UCSD-AML1 (cell line): Measurements from ENCODE around the gene GIPC1.
A peak's percentile ranks its signal among the peaks of the same experiment; 100 is the strongest.
"Not testable (repeated sequence)": the region's sequence is repeated elsewhere in the genome, so short reads cannot be mapped to it uniquely, and the experiment has no call there.

Experiments
- DNase-seq: peaks from one replicate; lab custom pipeline; 2025; ENCODE audit not compliant: unreplicated experiment; lab: John Stamatoyannopoulos, UW

GIPC1 gene

DNA sequence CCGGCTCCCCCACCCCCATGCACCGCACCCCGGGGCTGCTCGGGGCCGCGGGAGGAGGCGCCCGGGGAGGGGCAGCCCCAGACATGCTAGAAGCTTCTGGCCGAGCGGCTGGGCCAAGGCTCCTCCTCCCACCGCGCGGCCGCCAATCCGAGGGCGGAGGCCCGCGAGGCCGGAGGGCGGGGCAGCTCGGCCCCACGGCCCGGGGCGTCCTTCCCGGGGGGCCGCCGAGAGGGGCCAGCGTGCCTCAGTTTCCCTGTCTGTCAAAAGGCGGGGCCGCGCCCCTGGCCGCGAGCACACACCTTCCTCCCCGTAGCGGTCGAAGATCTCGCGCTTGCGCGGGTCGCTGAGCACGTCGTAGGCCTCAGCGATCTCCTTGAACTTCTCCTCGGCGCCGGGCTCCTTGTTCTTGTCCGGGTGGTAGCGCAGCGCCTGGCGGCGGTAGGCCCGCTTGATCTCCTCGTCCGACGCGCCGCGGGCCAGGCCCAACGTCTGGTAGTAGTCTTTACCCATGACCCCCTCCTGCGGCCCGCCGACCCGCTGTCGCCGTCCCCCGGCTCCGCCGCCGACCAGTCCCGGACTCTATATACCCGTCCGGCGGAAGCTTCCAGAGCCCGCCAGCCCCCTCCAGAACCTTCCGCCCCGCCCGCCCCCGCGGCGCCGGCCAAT, 22.0 kb upstream of the GIPC1 start, which contains the start of gene DNAJB1:
DNAJB1 (minus strand) TSS at position 558 of the 666 bp plus-strand sequence; CDS start at position 510, 48 bp downstream.
- DNase-seq: peak; percentile 82

DNA sequence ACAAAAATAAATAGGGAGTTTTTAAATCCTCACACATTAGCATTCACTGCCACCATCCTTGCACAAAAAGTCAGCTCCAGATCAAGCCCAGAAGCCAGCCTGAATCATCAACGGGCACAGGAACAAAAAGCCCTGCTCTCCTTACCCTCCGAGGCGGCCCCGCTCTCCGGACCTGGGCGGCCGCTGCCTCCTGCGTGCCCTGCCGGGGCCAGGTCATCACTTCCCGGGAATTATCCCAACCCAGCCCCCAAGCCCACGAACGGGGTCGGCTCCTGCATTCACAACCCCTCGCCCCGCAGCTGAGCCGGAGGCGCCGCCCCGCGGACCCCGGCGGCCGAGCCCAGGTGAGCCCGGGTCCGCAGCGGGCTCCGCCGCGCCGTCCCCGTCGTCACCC, 21.5 kb upstream of the GIPC1 start:
- DNase-seq: no peak

DNA sequence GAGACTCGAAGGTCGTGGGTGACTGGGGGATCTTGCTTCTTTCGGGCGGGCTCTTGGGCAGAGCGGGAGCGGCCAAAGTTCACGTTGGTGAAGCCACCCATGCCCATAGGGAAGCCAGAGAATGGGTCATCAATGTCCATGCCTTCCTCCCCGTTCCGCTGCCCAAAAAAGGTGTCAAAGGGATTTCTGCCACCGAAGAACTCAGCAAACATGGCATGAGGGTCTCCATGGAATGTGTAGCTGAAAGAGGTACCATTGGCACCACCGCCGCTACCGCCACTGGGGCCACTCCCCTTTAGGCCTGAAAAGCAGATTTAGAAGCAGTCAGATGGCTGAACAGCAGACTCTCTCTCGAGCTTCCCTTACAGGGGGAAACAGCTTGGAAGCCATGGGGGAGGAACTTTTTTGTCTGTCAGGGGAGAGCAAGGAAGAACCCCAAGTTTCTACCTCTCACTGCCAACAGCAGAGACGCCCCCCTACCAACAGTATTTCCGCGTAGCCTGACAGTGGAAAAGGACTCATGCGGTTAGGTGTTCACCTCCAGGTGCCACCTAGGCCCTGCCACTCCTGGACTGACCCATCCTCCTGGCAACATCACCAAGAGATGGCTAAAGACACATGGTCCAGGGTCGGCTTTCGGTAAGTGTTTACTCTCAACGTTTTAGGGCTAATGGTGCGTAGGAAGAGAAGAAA, 21.0 kb upstream of the GIPC1 start:
- no peak for DNase-seq

DNA sequence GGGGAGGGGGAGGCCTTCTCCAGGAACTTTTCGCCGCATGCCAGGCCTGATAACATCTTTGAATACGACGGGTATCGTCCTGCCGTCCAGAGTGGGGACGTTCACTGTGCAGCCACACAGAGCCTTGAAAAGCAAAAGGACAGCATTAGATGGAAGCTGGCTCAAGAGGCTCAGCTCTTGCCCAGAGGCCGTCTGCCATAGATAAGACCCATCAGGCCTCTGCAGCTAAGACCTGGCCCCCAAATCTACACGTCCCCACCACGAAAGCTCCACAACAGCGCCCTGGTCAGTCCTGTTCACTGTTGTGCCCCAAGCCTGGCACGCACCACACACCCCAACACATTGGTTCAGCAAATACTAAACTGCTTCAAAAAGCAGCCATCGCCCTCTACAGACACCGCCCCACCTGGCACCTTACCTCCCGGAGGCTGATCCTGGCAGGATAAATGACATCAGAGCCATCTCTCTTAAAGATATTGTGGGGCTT, 20.2 kb upstream of the GIPC1 start:
- no peak for DNase-seq

DNA sequence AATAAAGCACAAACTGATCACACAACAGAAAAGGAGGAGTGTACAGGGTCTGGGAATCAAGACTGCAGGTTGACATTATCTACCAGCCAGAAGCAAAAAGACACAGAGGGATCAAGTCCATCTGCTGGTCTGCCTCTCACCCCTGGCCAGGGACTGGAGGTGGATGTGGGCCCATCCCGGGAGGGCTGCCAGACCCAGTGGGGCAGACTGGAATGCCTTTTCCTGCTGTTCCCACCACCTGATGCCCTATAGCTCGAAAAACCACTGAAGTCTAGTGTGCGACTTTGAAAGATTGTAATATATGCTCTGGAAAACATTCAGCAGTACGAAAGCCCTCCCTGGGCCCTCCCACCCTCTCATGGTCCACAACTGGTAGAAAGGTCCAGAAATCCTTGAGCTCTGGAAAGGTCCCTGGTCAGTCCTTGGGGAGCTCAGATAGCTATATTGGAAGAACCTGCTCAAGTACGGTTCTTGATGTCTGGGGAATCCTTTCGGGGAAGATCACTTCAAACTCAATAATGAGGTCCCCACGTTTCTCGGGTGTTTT, 19.6 kb upstream of the GIPC1 start:
- DNase-seq: no peak

DNA sequence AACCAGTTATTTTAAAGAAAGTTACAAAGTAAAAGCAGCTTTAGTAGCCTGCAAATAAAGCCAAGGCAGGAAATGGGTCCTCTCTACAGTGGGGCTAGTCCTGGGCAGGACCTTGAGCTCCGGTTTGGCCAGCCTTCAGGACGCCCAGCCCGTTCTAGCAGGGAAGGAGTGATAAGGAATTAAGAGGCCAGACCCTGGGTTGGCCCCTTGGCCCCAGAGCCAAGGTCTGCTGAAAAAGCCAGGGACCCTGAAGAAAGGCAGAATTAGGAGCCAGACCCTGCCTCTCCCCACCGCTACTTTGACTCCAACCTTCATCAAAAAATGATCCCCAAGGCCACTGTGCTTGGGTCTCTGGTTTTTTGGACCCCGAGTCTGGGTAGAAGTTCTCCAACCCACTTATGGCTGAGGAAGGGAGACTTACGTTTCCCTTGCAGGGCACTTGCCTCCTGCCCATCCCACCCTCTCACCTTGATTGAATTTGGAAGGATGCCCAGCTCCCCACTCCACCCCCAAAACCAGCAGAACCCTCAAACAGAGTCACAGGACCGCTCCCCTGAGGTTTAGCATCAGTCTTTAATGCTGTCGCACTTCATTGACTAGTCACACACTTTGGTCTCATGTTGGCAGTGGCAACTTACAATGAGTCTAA, 18.4 kb upstream of the GIPC1 start:
- DNase-seq: no peak

DNA sequence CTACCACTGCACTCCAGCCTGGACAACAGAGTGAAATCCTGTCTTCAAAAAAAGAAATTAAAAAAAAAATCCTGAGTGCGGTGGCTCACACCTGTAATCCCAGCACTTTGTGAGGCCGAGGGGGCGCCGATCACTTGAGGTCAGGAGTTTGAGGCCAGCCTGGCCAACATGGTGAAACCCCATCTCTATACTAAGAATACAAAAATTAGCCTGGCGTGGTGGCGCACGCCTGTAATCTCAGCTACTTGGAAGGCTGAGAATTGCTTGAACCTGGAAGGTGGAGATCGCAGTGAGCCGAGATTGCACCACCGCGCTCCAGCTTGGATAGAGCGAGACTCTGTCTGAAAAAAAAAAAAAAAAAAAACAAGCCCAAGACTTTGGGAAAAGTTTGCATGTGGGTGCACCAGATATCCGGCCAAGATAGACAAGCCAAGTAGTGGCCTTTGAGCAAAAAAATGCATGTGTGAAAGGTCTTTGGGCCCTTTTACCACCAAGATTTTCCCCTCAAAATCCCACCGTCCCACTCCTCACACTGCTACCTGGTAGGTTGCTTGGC, 16.6 kb upstream of the GIPC1 start:
- no peak for DNase-seq

DNA sequence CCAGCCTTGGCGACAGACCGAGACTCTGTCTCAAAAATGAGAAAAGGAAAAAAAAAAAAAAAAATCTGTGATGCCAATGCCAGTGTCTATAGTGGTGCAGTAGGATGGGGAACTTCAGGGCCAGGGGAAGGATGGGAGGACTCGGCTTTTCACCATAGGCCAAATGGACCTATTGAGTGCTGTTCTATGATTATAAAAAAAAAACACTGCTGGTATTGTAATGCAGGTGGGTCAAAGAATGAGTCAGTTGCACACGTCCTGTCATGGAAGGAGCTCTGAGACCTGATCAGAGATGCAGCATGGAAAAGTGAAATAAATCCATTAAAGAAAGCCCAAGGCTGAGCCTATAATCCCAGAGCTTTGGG, 15.3 kb upstream of the GIPC1 start:
- no peak for DNase-seq

DNA sequence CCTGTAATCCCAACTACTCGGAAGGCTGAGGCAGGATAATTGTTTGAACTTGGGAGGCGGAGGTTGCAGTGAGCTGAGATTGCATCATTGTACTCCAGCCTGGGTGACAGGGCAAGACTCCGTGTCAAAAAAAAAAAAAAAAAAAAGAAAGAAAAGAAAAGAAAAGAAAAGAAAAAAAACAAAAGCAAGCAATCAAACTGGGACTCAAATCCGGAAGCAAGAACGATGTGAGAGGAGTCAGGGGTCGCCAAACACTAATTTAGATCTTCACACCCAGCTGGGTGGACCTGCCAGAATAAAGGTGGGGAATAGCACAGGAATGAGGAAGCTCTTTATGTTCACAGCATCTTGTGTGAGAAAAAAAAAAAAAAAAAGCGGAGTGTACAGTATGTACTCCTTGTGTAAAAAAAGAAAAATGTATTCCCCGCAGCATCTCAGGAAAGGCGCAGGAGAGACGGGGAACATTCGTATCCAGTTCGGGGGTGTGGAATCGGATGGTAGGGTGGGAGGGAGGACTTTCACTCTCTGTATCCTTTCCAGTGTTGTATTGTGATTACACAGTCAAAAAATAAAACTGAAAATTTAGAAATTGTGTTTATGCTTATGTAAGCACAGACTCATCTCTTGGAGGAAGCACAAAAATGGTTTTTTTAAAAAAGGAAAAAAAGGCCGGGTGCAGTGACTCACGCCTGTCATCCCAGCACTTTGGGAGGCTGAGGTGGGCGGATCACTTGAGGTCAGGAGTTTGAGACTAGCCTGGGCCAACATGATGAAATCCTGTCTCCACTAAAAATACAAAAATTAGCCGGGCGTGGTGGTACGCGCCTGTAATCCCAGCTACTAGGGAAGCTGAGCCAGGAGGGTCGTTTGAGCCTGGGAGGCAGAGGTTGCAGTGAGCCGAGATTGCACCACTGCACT, 14.6 kb upstream of the GIPC1 start:
- no peak for DNase-seq

DNA sequence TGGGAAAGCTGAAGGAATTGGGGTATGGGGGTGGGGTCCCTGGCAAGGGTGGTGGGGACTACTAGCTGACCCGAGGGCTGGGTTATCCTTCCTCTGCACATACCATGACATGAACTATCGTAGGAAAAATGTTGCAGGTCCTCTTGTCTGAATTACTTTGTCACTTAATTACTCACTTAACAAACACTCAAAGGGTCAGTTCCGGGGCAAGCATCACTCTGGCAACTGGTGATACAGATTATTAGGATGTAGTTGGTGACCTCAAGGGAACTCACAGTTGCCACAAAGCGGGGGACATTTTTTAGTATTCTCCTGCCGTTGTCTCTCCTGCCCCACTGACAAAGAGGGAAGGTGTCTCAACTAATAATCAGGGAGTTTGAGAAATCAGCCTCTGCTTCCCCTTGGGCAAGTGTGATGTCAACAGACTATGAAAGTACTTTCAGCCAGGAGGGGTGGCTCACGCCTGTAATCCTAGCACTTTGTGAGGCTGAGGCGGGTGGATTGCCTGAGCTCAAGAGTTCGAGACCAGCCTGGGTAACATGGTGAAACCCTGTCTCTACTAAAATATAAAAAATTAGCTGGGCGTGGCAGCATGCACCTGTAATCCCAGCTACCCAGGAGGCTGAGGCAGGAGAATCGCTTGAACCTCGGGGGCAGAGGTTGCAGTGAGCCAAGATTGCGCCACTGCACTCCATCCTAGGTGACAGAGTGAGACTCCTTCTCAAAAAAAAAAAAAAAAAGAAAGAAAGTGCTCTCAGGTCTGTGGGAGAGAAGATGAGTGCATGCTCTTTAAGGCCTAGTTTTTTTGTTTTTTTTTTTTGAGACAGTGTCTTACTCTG, 12.0 kb upstream of the GIPC1 start:
- no peak for DNase-seq

DNA sequence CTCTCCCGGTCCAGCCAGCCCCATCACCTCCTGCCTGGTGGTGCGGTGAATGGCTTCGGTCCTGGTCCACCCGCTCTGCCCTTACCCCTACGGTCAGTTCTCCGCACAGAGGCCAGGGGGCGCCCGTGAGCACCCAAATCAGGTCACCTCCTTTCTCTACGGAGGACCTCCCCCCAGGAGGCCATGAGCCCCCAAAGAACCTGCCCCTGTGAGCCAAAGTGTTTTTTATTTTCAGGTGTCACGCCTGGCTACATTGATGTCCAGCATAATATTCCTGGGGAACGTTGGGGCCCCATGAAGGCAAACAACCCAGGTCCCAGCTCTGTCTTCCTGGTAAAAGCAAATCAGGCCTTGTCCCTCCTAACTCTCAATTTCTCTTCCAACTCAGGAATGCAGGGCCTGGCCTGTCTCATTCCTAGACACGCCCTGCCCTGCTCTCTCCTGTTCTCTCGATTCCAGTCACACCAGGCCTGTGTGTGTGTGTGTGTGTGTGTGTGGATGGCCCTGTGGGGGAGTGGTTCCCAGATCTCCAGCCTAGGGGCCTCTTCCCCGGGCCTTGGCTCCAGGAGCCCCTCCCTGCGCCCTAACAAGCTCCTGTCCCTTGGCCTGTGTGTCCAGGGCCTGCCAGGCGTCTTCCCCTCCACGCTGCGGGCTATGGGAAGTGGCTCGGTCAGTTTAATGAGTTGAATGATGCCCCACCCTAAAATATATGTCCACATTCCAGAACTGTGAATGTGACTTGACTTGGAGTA, 9.7 kb upstream of the GIPC1 start:
- DNase-seq: peak; percentile 72

DNA sequence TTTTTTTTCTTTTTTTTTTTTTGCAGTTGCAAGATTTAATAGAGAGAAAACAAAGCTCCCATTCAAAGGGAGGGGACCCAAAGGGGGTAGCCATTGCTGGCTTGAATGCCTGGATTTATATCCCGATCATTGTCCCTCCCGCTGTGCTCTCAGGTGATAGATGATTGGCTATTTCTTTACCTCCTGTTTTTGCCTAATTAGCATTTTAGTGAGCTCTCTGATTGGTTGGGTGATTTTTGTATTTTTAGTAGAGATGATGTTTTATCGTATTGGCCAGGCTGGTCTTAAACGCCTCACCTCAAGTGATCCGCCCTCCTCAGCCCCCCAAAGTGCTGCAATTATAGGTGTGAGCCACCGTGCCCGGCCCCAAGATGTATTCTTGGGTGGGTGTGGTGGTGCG, 8.6 kb upstream of the GIPC1 start:
- DNase-seq: not testable (repeated sequence)

DNA sequence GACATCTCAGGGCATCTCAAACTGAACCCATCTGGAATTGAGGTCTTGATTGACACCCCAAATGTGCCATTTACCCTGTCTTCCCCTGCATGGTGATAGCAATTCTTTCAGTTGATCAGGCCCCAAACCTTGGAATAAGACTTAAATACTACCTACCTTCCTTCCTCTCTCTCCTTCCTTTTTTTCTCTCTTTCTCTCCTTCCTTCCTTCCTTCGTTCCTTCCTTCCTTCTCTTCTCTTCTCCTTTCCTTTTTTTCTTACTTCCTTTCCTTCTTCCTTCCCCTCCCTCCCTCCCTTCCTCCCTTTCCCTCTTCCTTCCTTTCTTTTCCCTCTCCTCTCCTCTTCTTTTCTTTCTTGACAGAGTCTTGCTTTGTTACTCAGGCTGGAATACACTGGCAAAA, 7.4 kb upstream of the GIPC1 start:
- DNase-seq: no peak

DNA sequence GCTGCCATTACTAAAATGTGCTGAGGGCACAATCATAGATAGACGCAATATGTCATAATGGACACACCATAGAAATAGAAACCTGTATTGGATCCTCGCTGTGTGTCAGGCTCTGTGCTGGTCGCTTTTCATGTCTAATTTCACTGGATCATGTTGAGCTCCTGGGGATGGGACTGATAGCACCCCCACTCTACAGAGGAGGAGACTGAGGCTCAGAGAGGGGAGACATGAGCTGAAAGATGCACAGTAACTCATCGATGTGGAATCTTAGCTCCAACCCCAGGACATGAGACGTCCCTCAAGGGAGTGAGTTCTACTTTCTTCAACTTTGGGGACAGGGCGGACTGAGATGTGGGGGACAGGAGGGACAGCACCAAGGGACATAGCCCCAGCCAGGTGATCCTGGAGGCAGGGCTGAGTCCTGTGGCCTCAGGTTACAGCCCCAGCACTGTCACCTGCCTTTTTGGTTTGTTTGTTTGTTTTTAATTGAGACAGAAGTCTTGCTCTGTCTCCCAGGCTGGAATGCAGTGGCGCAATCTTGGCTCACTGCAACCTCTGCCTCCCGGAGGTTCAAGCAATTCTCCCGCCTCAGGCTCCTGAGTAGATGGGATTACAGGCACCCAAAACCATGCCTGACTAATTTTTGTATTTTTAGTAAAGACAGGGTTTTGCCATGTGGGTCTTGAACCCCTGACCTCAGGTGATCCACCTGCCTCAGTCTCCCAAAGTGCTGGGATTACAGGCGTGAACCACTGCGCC, 6.6 kb upstream of the GIPC1 start:
- no peak for DNase-seq

DNA sequence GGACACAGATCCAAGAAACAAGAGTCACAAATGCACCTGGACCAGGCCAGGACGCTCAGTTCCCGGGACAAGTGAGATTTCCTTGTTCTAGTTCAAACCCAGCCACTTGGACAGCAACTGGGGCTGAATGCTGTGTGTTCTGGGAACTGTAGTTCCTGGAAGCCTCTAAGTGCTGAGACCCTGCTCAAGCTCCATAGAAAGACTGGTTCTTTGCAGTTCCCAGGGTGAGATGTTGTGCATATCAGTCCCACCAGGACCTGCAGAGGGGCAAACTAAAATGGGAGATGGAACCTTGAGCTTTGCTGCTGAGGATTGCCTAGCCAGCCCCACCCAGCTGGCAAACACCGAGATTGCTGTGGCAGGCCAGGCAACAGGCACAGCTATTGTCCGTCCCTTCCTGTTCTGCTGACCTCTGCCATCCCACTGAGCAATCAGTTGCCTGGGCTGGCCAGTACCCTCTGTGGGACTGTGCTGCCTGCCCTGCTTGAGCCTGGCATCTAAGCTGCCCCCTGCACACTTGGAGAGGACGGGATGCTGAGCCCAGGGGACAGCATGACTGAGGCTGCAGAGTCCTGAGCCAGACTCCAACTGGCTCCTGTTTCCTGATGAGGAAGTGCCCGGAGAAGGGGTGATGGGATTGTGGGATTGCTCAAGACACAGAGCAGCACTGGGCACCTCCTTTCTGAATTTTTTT, 1.4 kb upstream of the GIPC1 start:
- DNase-seq: no peak

DNA sequence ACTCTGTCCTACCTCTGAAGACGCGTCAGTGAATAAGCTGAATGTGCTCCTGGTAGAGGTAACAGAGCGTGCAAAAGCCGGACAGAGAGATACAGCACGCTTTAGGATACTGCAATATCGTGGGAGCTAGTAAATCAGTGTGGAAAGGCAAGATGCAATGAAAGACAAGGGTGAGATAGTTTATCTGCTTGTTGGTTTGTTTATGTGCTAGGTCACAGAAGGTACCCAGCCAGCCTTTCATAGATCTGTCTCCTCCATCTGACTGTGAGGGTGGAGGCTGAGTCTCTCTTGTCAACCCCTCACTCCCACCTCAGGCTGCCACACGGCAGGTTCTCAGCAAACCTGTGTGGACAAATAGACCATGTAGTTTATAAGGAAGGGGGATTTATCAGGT, 904 bp upstream of the GIPC1 start:
- no peak for DNase-seq

DNA sequence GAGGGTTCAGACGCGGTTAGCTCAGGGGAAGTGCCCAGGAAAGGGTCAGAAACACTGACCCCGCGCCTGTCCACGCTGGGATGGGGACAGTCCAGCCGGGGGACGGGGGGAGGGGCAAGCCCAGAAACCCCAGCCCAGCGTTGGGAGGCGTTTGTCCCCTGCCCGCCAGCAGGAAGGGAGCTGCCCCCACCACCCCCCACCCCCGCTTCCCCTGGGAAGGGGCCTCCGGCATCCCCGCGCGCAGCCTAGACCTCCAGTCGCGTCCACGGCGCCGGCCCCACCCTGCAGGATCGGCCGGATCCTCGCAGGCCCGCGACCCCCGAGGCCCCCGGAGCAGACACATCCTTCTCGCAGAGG, 277 bp downstream of the GIPC1 start:
- no peak for DNase-seq
